ENCODE data around the gene NUB1. TPM values are rescaled to one million over a fixed set of nuclear protein-coding genes. Genes with fewer than 3 reads are reported as not detected.

The NUB1 gene
- total RNA-seq, 2 experiments from 2014 or later = 51.2 to 51.6 TPM

GRCh38 chr7:151346470-151346769, 4.8 kb downstream of the NUB1 start:
- no peak for DNase-seq
- H3K4me3 Mint-ChIP-seq = no peak overlapping the region
- H3K27me3 Mint-ChIP-seq = no peaks in the 10 kb centered on the region
- H3K4me1 Mint-ChIP-seq = peaks cover 51% of the 10 kb centered on the region
- H3K27ac Mint-ChIP-seq = peak overlapping the region; percentile 87
- H3K9me3 Mint-ChIP-seq = no peaks in the 10 kb centered on the region
- peaks cover 37% of the 10 kb centered on the region for H3K36me3 Mint-ChIP-seq

GRCh38 chr7:151347200-151347599, 5.6 kb downstream of the NUB1 start:
- H3K4me3 Mint-ChIP-seq = no peak overlapping the region
- H3K27me3 Mint-ChIP-seq = no peaks in the 10 kb centered on the region
- H3K36me3 Mint-ChIP-seq = peaks cover 42% of the 10 kb centered on the region
- no peak overlapping the region for H3K27ac Mint-ChIP-seq
- H3K4me1 Mint-ChIP-seq = peaks cover 59% of the 10 kb centered on the region
- no peak for DNase-seq
- H3K9me3 Mint-ChIP-seq = no peaks in the 10 kb centered on the region

GRCh38 chr7:151348970-151349369, 7.4 kb downstream of the NUB1 start:
- Mint-ChIP-seq H3K27ac (peak overlapping the region; percentile 93), H3K36me3 (peaks cover 38% of the 10 kb centered on the region), H3K9me3 (no peaks in the 10 kb centered on the region), H3K27me3 (no peaks in the 10 kb centered on the region), H3K4me1 (peaks cover 51% of the 10 kb centered on the region), H3K4me3 (peak overlapping the region; percentile 74)
- no peak for DNase-seq

DNA sequence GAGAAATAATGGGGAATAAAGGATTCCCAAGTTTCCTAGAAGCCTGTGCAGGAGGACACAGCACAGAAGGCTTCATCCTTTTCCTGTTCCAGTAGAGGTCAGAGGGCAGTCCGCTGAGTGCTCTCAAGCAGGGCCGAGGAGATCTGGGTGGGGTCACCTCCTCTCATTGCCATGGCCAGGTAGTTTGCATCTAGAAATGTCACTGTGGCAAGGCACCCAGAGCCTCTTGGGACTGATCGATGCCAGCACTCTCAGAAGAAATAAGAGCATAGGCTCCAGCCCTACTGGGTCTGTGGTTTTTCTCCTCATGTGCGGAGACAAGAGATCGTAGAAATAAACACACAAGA, 7.9 kb downstream of the NUB1 start:
- Mint-ChIP-seq H3K4me1 (peaks cover 53% of the 10 kb centered on the region), H3K4me3 (peak overlapping the region; percentile 74), H3K27me3 (no peaks in the 10 kb centered on the region), H3K36me3 (peaks cover 38% of the 10 kb centered on the region), H3K27ac (peak overlapping the region; percentile 93), H3K9me3 (no peaks in the 10 kb centered on the region)
- DNase-seq = no peak

GRCh38 chr7:151351027-151351426, 9.4 kb downstream of the NUB1 start:
- peaks cover 44% of the 10 kb centered on the region for H3K4me1 Mint-ChIP-seq

GRCh38 chr7:151351967-151352366, 10.4 kb downstream of the NUB1 start:
- Mint-ChIP-seq H3K27ac (peak overlapping the region; percentile 93), H3K9me3 (no peaks in the 10 kb centered on the region), H3K27me3 (no peaks in the 10 kb centered on the region), H3K4me1 (peaks cover 37% of the 10 kb centered on the region), H3K4me3 (peak overlapping the region; percentile 67), H3K36me3 (peaks cover 41% of the 10 kb centered on the region)
- DNase-seq = peak; percentile 68

More at GRCh38 chr7:151351027-151351426, 9.4 kb downstream of the NUB1 start:
- H3K4me3 Mint-ChIP-seq = peak overlapping the region; percentile 67
- H3K9me3 Mint-ChIP-seq = no peaks in the 10 kb centered on the region
- no peaks in the 10 kb centered on the region for H3K27me3 Mint-ChIP-seq
- DNase-seq = peak; percentile 66
- H3K36me3 Mint-ChIP-seq = peaks cover 44% of the 10 kb centered on the region
- peak overlapping the region; percentile 93 for H3K27ac Mint-ChIP-seq

- Mint-ChIP-seq H3K27me3 (no peaks in the 10 kb centered on the region), H3K4me1 (peaks cover 36% of the 10 kb centered on the region), H3K36me3 (peaks cover 39% of the 10 kb centered on the region), H3K4me3 (no peak overlapping the region), H3K27ac (peak overlapping the region; percentile 93), H3K9me3 (no peaks in the 10 kb centered on the region)
- DNase-seq = no peak
These were observed 10.9 kb downstream of the NUB1 start for GRCh38 chr7:151352512-151352911.

DNA sequence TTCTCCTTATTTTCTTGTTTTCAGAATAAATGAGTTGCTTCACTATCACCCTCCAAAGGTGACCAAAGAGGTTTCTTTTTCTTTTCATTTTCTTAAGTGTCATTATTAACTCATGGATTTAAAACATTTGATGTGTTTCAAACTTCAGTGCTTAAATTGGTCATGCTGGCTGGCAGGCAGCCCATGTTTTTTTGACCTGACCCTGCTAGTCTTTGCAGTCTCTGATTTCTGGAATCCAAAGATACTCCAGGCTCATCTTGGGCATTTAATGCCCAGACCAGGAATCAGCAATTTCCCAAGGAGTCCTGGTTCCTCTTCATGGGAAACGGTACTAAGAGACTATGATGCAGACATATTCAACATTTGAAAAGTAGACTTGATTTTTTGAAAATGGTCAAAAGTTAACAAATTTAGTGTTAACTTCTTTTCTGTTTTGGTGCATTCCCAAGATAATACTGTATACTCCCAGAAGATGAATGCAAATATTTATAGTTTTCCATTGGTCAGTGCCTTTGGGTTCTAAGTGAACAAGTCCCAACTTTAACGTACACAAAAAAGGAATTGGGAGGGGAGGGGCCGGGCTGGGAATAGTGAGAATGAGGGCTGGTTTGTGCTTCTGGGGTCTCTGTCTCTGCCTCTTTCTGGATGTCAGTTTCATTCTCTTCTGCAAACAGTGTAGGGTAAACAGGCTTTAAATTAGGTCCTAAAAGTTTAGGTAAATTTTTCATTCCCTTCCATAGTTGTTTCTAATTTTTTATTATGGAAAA, 19.8 kb downstream of the NUB1 start:
- Mint-ChIP-seq H3K27ac (no peak overlapping the region), H3K4me1 (peaks cover 2% of the 10 kb centered on the region), H3K27me3 (no peaks in the 10 kb centered on the region), H3K4me3 (no peak overlapping the region), H3K9me3 (no peaks in the 10 kb centered on the region), H3K36me3 (peaks cover 31% of the 10 kb centered on the region)
- no peak for DNase-seq

GRCh38 chr7:151363182-151363581, 21.6 kb downstream of the NUB1 start:
- H3K9me3 Mint-ChIP-seq = no peaks in the 10 kb centered on the region
- peaks cover 4% of the 10 kb centered on the region for H3K4me1 Mint-ChIP-seq
- no peak overlapping the region for H3K4me3 Mint-ChIP-seq
- no peak for DNase-seq
- H3K27ac Mint-ChIP-seq = no peak overlapping the region
- H3K27me3 Mint-ChIP-seq = no peaks in the 10 kb centered on the region
- H3K36me3 Mint-ChIP-seq = peaks cover 27% of the 10 kb centered on the region

DNA sequence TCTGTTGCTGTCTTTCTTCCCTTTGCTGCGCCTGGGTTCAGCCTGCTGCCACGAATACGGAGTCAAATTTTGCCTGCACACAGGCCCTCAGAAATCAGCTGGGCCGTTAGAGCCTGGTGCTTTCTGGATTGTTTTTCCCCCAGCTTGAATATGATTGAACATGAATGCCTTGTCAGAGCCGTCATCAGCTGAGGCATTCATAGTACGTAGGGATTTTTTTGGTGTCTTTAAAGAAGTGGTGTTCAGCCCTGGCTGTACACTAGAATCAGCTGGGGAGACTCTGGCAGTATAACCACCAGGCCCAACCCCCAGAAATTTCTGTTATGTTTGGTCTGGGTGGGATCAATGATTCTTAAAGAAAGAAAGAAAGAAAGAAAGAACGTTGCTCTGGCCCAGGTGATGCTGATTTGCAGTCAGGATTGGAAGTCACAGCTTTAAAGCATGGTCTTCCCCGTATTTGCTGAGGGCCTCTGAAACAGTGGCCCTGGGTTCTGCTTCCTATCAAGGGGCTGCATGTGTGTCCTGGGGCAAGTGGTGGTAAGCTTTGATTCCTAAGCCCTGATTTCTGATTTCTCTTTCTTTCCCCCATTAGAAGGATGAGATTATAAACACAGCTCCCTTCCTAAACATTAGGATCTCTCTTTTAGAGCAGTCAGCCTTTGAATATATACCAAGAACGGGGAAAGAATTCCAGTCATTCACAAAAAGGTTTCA, 24.7 kb downstream of the NUB1 start:
- no peak for DNase-seq
- H3K36me3 Mint-ChIP-seq = peaks cover 25% of the 10 kb centered on the region
- no peaks in the 10 kb centered on the region for H3K9me3 Mint-ChIP-seq
- no peaks in the 10 kb centered on the region for H3K27me3 Mint-ChIP-seq
- H3K4me3 Mint-ChIP-seq = no peak overlapping the region
- peaks cover 6% of the 10 kb centered on the region for H3K4me1 Mint-ChIP-seq
- H3K27ac Mint-ChIP-seq = no peak overlapping the region

GRCh38 chr7:151366880-151367222, 25.2 kb downstream of the NUB1 start:
- H3K4me3 Mint-ChIP-seq = no peak overlapping the region

DNA sequence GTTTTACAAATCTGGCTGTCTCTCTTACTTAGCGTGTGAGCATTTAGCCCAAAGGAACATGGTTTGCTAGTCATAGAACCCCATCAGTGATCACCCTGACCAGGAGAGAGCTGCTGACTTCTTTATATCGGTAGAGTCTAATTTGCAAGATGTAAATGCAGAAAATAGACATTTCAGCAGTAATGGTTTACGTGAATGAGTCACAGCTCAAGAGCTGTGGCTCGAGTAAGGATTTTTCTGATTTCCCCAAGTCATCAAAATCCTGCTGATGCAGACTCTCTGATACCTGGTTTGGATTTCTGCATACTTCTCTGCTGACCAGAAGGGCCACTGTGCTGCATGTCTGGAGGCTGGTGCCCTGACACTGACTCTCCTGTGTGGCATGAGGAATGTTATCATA, 25.7 kb downstream of the NUB1 start:
- DNase-seq = no peak
- H3K36me3 Mint-ChIP-seq = peaks cover 22% of the 10 kb centered on the region
- H3K27ac Mint-ChIP-seq = no peak overlapping the region
- H3K27me3 Mint-ChIP-seq = no peaks in the 10 kb centered on the region
- peaks cover 6% of the 10 kb centered on the region for H3K4me1 Mint-ChIP-seq
- no peaks in the 10 kb centered on the region for H3K9me3 Mint-ChIP-seq
- H3K4me3 Mint-ChIP-seq = no peak overlapping the region

More at GRCh38 chr7:151366880-151367222, 25.2 kb downstream of the NUB1 start:
- no peak for DNase-seq
- no peaks in the 10 kb centered on the region for H3K27me3 Mint-ChIP-seq
- H3K27ac Mint-ChIP-seq = no peak overlapping the region
- peaks cover 6% of the 10 kb centered on the region for H3K4me1 Mint-ChIP-seq
- peaks cover 25% of the 10 kb centered on the region for H3K36me3 Mint-ChIP-seq
- no peaks in the 10 kb centered on the region for H3K9me3 Mint-ChIP-seq

- H3K4me1 Mint-ChIP-seq = peaks cover 6% of the 10 kb centered on the region
- H3K27ac Mint-ChIP-seq = no peak overlapping the region
- no peaks in the 10 kb centered on the region for H3K27me3 Mint-ChIP-seq
- no peaks in the 10 kb centered on the region for H3K9me3 Mint-ChIP-seq
- peaks cover 14% of the 10 kb centered on the region for H3K36me3 Mint-ChIP-seq
- H3K4me3 Mint-ChIP-seq = no peak overlapping the region
- peak; percentile 76 for DNase-seq
These were observed 26.5 kb downstream of the NUB1 start for GRCh38 chr7:151368136-151368571.

GRCh38 chr7:151371266-151371665, 29.7 kb downstream of the NUB1 start:
- no peak overlapping the region for H3K4me3 Mint-ChIP-seq
- H3K9me3 Mint-ChIP-seq = no peaks in the 10 kb centered on the region
- H3K36me3 Mint-ChIP-seq = peaks cover 6% of the 10 kb centered on the region
- H3K27me3 Mint-ChIP-seq = no peaks in the 10 kb centered on the region
- no peak overlapping the region for H3K27ac Mint-ChIP-seq
- no peak for DNase-seq
- H3K4me1 Mint-ChIP-seq = peaks cover 4% of the 10 kb centered on the region

DNA sequence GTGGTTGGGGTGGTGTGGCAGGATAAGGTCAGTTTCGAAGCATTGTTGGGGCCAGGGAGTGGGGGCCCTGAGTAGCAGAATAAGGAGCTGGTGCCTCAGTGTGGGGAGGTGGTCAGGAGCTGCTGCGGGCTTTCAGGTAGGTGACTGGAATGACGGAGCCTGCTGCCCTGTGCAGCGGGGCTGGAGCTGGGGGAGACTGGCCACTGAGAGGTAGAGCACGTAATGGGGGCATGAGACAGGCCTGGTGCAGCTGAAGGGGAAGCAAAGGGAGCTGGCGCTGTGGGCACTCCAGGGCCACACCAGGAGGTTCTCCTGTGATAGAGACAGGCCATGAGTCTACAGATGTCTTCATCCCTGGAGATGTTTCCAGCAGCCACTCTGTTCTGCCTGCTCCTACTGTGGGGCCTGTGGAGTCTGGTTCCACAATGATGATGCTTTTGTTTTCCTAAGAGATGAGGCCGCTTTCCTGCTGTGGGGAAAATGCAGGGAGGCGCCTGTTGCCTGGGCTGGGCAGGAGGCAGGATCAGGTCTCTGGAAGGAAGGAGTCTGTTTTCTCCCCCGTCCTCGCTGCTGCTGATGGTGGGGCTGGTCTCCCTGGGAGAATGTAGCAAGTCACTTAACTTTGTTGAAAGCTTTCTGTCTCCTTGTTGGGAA, 31.1 kb downstream of the NUB1 start:
- H3K4me3 Mint-ChIP-seq = no peak overlapping the region
- H3K27me3 Mint-ChIP-seq = no peaks in the 10 kb centered on the region
- H3K36me3 Mint-ChIP-seq = peaks cover 6% of the 10 kb centered on the region
- peaks cover 4% of the 10 kb centered on the region for H3K4me1 Mint-ChIP-seq
- no peak for DNase-seq
- no peak overlapping the region for H3K27ac Mint-ChIP-seq
- no peaks in the 10 kb centered on the region for H3K9me3 Mint-ChIP-seq
